Measurements from ENCODE around the gene CERK. TPM values are rescaled to one million over a fixed set of nuclear protein-coding genes. Genes with fewer than 3 reads are reported as not detected.

CERK gene
- total and polyA plus RNA-seq, 4 donors, result 7.9 to 24.3 (median 10.2) TPM

- Histone ChIP-seq H3K27me3 (ENCODE audit: control insufficient read depth in 4 of 4, insufficient read depth in 4 of 4, low read length in 3 of 4) (no peaks in the 10 kb centered on the region), H3K36me3 (ENCODE audit: control insufficient read depth in 4 of 4, insufficient read depth in 3 of 4, low read depth in 1 of 4, low read length in 3 of 4) (no peaks in the 10 kb centered on the region), H3K4me1 (ENCODE audit: control insufficient read depth in 4 of 4, insufficient read depth in 4 of 4, low read length in 3 of 4) (peaks cover 15 to 69% (median 53%) of the 10 kb centered on the region in 4 donors), H3K27ac (ENCODE audit: low read depth in 1 of 2, low read length in 2 of 2) (peak overlapping the region; percentile 90 to 91), H3K4me3 (ENCODE audit: low read depth in 1 of 3, low read length in 3 of 3) (peak overlapping the region; percentile 26 to 90 (median 30)), H3K9ac (ENCODE audit: low read depth in 1 of 2, low read length in 2 of 2) (peak overlapping the region in 1 of 2 donors; percentile 77), H3K9me3 (ENCODE audit: control insufficient read depth in 4 of 4, low read length in 3 of 4) (no peaks in the 10 kb centered on the region)
- WGBS, result 32% methylated on average over 20 of the region's 20 CpGs
- no peak for DNase-seq (ENCODE audit: low spot score)
- TF ChIP-seq YY1 (IDR thresholded peaks at IDR 0.05) (no peak), FOXA2 (IDR thresholded peaks at IDR 0.05) (no peak), EGR1 (IDR thresholded peaks at IDR 0.05; ENCODE audit: low read depth in 2 of 2) (no peak), TAF1 (conservative IDR thresholded peaks at IDR 0.05) (no peak), RXRA (IDR thresholded peaks at IDR 0.05) (no peak), FOXA1 (IDR thresholded peaks at IDR 0.05) (no peak), JUND (IDR thresholded peaks at IDR 0.05) (no peak), HNF4G (IDR thresholded peaks at IDR 0.05) (no peak), RAD21 (IDR thresholded peaks at IDR 0.05) (no peak), GABPA (IDR thresholded peaks at IDR 0.05 in 1 of 2, conservative IDR thresholded peaks at IDR 0.05 in 1 of 2) (no peak), SP1 (IDR thresholded peaks at IDR 0.05) (no peak), REST (IDR thresholded peaks at IDR 0.05) (no peak), HNF4A (conservative IDR thresholded peaks at IDR 0.05) (no peak)
- TF ChIP-seq, protein P1, sequence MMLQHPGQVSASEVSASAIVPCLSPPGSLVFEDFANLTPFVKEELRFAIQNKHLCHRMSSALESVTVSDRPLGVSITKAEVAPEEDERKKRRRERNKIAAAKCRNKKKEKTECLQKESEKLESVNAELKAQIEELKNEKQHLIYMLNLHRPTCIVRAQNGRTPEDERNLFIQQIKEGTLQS (IDR thresholded peaks at IDR 0.05), result no peak
- TF ChIP-seq, protein P2, sequence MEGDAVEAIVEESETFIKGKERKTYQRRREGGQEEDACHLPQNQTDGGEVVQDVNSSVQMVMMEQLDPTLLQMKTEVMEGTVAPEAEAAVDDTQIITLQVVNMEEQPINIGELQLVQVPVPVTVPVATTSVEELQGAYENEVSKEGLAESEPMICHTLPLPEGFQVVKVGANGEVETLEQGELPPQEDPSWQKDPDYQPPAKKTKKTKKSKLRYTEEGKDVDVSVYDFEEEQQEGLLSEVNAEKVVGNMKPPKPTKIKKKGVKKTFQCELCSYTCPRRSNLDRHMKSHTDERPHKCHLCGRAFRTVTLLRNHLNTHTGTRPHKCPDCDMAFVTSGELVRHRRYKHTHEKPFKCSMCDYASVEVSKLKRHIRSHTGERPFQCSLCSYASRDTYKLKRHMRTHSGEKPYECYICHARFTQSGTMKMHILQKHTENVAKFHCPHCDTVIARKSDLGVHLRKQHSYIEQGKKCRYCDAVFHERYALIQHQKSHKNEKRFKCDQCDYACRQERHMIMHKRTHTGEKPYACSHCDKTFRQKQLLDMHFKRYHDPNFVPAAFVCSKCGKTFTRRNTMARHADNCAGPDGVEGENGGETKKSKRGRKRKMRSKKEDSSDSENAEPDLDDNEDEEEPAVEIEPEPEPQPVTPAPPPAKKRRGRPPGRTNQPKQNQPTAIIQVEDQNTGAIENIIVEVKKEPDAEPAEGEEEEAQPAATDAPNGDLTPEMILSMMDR (IDR thresholded peaks at IDR 0.05; ENCODE audit: low read depth, low read length, missing input control), result no peak
- TF ChIP-seq, protein P3, sequence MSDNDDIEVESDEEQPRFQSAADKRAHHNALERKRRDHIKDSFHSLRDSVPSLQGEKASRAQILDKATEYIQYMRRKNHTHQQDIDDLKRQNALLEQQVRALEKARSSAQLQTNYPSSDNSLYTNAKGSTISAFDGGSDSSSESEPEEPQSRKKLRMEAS (IDR thresholded peaks at IDR 0.05), result no peak
- TF ChIP-seq, protein P4, sequence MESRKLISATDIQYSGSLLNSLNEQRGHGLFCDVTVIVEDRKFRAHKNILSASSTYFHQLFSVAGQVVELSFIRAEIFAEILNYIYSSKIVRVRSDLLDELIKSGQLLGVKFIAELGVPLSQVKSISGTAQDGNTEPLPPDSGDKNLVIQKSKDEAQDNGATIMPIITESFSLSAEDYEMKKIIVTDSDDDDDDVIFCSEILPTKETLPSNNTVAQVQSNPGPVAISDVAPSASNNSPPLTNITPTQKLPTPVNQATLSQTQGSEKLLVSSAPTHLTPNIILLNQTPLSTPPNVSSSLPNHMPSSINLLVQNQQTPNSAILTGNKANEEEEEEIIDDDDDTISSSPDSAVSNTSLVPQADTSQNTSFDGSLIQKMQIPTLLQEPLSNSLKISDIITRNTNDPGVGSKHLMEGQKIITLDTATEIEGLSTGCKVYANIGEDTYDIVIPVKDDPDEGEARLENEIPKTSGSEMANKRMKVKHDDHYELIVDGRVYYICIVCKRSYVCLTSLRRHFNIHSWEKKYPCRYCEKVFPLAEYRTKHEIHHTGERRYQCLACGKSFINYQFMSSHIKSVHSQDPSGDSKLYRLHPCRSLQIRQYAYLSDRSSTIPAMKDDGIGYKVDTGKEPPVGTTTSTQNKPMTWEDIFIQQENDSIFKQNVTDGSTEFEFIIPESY (IDR thresholded peaks at IDR 0.05), result no peak
Observed at GRCh38 chr22:46738647-46739093, 618 bp upstream of the CERK start.
